GM19193 (cell line): ENCODE data around the gene LETMD1.

Experiments
- POLR2A ChIP-seq: IDR thresholded peaks from 4 replicates; pipeline ENCODE4 v1.6.1; 2011; ENCODE audit not compliant: insufficient read depth, insufficient read length; ENCODE audit errors: extremely low read depth

Gene LETMD1, protein sequence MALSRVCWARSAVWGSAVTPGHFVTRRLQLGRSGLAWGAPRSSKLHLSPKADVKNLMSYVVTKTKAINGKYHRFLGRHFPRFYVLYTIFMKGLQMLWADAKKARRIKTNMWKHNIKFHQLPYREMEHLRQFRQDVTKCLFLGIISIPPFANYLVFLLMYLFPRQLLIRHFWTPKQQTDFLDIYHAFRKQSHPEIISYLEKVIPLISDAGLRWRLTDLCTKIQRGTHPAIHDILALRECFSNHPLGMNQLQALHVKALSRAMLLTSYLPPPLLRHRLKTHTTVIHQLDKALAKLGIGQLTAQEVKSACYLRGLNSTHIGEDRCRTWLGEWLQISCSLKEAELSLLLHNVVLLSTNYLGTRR

DNA sequence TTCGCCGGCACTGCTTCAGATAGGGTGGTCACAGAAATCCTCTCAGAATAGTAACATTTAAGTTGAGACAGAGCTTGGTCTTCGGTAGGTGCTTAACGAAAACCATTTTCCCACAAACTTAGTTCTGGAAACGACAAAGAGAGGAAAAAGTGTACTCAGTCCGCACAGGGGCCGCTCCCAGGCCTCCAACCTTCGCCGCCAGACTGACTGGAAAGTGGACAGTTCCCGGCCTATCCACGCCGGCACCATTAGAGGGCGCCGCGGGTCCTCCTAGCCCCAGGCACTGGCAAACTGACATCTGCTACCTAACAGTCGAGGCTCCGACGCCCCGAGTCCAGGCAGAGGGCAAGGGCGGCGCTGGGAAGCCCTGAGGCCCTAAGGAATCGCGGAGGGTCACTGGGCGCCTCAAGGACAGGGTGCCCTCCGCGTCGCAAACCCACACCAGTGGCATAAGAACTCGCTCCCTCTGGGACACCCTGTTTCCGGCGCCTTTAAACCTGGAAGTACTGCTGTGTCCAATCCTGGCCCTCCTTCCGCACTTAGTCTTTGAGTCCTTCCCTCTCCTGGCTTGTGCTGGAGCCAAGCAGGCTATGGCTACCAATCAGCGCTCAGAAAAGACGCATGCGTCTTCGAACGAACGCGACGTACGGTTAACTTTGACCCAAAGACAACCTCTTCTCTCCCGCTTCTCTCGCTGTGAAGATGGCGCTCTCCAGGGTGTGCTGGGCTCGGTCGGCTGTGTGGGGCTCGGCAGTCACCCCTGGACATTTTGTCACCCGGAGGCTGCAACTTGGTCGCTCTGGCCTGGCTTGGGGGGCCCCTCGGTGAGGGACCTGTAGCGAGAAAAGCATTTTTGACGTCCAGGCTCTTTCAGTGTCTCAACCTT is at the start of gene LETMD1:
Gene LETMD1, plus strand, starts transcription at position 673 of the 886 bp plus-strand sequence. Its CDS starts 30 bp downstream, at position 703.
- peak; percentile 95 for TF ChIP-seq POLR2A

DNA sequence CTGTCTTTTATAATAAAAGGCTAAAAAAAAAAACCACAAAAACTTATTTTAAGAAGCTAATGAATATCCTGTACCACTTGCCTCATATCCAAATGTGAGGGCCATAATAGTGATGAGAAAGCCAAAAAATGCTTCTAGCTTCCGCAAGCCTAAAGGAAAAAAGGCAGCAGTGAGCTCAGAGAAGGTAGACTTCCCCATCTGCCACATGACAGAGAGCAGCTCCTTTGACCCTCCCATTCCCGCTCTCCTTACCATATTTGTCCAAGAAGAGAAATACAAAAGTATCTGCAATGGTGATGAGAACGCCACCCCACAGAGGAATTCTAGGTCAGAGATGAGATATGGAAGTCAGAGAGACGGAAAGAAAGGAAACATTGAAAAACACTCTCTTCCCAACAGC is 49.0 kb upstream of the LETMD1 start:
- no peak for TF ChIP-seq POLR2A

DNA sequence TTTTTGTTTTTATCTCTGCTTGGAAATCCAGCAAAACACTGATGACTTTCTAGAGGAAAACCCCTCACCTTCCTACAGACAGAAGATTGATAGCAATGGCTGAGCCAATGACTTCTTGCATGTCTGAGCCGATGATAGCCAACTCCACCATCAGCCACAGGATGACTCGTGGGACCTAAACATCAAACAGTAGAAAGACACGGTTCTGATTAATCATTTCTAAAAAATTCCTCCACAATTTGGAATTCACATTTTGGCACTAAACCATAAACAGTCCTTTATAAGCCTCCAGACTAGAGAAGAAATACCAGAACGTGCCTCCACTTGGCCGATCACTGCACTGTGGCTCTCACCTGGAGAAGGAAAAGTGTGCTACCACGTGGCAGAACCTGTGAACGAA is 47.9 kb upstream of the LETMD1 start:
- no peak for TF ChIP-seq POLR2A

DNA sequence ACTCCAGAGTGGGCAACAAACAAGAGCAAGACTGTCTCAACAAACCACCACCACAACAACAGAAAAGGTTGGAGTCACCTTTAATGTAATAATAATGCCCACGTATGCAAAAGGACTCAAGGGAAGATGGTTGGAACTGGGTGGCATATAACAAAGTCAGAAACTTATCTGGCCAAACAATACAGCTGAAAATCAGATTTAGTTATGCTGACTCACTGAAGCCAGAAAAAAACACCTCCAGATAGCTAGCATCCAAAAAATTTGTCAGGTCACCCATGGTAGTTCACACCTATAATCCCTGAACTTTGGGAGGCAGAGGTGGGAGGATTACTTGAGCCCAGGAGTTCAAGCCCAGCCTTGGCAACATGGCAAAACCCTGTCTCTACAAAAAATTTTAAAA is 46.3 kb upstream of the LETMD1 start:
- no peak for TF ChIP-seq POLR2A

DNA sequence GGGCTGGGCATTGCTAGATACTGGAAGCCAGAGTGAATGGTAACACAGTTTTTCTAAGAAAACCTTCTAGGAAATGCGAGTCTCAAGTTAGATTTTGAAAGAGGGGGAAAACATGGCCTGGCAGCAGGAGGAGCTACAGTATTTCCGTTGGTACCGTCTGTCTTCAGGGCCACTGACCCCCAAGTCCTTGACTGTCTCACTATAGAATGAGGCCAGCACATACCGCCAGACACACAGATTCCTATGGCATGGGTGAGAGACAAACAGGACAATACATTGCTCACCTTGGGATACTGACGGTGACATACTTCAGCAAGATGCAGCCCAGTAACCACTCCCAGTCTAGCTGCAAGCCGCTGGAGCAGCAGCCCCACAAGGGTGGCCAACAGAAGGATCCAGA is 43.6 kb upstream of the LETMD1 start:
- no peak for TF ChIP-seq POLR2A

DNA sequence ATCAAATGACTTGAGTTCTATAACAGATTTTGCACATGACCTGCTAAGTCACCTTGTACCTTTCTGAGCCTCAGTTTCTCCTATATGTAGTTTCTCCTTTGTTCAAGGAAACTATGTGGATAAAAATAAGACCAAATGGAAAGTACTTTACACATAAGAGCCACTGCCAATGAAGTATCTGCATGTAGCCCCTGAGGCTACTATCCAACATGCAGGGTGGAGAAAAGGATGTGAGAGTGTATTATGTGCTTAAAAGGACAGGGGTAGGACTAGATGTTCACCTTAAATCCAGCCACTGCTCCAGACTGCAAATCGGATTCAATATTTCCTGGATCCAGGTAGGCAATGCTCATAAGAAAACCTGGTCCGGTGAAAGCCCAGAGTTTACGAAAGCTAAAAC is 43.1 kb upstream of the LETMD1 start:
- no peak for TF ChIP-seq POLR2A

DNA sequence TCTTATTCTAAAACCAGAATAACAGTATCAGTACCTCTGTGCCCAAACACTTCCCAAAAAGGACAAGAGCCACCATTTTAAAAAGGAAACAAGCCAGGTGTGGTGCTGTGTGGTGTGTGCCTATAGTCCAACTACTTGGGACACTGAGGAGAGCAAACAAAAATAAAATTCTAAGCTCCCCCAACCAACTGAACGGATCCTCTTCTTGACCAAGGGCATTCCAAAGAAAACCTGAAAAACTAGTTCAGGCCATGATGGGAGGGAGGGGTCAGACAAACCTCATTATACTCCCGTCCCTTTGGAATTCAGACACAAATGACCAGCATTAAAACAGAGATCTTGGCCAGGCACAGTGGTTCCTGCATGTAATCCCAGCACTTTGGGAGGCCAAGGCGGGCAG is 42.5 kb upstream of the LETMD1 start:
- no peak for TF ChIP-seq POLR2A

DNA sequence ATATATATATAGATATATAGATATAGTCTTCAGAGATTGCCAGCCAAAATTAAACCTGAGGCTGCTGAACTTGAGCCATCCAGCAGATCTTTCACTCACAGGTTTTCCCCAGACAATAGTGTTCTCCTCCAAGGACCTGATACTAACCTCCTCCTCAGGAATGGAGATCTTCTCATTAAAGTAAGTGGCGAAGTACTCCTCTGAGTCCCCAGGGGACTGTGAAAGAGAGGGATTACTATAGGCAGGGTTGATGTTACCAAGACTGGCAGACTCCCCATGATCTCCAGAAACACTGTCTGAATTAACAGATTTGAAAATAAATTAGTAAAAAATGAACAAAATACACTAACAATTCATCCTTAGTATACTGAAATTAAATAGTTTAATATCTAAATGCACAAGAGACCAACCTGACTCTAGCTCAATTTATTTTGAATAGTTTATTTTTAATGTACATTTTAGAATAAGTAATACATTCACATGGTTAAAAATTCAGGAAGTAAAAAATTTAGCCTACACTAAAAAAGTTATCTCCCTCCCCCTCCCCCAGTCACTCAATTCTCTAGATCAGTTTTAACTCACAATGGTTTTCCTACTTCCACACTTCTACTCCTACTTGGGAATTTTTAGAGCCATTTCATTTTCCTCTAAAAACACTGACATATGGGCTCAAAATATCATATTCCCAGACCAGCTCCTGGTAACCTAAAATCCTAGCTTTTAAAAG is 39.6 kb upstream of the LETMD1 start:
- TF ChIP-seq POLR2A: no peak

DNA sequence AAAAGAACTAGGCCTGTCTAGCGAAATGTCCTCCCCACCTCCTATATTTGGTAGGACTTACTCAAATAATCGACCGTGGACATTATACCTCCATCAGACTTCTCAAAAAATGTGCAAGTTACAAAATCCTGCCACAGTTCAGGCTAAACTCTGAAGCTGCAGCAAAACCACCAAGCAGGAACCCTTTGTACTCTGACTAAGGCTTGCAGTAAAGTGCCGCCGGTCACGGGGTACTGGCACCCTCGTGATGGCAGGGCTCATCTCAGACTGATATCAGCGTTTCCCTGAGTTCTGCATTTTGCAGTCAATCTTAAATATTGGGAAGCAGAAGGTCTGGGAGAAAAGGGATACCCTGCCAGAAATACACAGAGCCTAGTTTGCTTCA is 39.1 kb upstream of the LETMD1 start:
- no peak for TF ChIP-seq POLR2A

DNA sequence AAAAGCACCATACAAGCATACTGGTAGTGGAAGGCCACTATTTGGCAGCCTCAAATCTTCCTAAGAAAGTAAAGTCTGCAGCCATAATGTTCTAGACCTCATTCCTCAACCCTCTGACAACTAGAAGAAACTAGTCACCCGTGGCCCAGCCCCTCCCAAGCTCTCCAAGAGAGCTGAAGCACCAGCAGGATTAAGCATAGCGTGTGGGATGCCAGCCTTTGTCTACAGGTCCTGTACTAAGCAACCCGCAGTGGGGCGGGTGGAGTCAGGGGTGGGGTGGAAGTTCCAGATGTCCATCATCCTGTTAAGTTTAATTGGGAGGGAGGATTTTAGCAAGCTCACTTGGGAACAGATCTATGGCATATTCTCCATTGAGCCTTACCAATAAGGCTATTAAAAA is 36.2 kb upstream of the LETMD1 start:
- no peak for TF ChIP-seq POLR2A

DNA sequence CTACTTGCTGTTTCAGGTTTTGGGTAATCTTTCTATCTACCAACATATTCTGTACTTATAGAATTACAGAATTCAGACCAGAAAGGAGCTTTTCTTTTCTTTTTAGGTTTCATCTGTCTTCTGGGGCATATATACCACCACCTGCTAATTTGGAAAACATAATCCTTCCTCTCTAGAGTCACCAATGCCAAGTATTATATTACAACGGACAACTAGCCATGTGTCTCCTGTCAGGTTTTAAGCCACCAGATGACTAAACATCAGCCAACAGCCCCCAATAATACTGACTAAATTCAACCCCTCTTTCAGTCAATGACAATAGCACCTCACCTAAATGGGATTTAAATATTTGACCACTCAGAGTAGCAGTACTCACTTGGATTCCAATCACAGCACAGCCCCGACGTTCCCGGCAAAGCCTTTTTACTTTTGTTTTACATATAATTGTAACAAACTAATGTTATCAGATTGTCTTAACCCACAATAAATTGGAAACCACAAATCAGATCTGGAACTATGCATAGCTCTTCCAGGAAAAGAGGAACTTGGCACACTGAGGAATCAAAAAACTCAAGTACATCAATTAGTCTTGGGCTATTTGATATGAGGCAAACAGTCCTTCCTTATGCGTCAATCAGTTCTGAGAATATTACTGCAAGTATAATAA is 35.4 kb upstream of the LETMD1 start:
- TF ChIP-seq POLR2A: no peak

DNA sequence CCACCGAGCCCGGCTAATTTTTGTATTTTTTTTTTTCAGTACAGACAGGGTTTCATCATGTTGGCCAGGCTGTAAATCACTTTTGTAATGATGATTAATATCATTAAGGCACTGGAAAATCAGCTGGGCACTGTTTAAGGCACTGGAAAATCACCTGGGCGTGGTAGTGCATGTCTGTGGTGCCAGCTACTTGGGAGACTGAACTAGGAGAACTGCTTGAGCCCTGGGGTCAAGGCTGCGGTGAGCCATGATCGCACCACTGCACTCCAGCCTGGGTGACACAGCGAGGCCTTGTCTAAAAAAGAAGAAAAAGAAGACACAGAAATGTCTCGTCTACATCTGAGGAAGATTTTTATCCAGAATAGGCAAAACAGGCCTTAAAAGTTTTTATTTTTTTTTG is 34.7 kb upstream of the LETMD1 start:
- TF ChIP-seq POLR2A: no peak

DNA sequence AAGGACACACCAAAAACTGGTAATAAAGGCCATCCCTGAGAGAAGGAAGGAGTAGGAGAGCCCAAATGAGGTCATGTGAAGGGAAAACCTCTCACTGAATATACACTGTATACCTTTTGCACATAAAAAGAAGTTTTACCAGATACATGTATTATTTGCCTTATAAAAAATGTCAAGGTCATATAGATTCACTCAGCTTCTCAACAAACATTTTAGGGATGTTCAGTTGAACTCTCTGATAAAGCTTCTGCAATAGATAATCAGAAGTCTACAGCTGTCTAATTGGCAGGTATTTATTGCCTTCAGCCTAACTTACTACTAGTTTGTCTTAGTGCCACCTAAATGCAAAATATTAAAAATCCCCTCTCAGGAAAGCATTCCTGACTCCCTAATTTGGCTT is 30.7 kb upstream of the LETMD1 start:
- no peak for TF ChIP-seq POLR2A

DNA sequence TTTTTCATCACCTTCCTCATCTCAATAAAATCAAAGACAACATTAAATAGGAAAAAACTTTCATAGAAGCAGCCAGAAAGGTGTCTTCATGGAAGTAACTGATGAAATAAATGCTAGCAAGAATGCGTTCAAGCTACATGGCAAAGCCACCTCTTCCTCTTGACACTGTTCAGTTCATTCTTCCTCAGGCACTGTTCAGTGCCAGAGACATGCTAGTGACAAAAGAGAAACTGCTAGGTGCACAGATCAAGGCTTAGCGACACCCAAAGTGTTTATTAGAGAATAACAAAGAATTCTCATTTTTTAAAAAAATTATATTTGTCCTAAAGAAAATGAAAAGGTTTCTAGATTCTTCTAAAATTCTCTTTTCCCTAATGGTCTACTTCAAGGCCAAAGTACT is 29.2 kb upstream of the LETMD1 start:
- TF ChIP-seq POLR2A: no peak

DNA sequence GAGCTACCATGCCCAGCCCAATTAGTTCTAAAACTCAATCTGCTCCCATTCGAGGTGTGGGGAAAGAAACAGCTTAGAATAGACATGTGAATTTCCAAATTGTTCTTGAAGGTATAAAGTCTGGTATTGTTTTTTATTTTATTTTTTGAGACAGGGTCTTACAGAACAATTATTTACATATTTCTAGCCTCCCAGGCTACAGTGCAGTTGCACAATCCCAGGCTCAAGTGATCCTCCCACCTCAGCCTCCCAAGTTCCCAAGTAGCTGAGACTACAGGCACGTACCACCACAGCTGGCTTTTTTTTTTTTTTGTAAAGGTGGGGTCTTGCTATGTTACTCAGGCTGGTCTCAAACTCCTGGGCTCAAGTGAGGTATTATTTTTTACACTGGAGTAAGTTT is 28.2 kb upstream of the LETMD1 start:
- no peak for TF ChIP-seq POLR2A
